ENCODE results near the gene CASP6. TPM values are rescaled to one million over a fixed set of nuclear protein-coding genes. Genes with fewer than 3 reads are reported as not detected.

Gene CASP6
- total and polyA plus RNA-seq, 2 of the 8 experiments (the other 6 are each of a cell fraction or from before 2014, with no cell fraction given), result 29.5 to 35.1 TPM

- TF ChIP-seq BRCA1 (IDR thresholded peaks at IDR 0.05; ENCODE audit: low read depth, low read length), result no peak
- no peak for TF ChIP-seq POLR2A (IDR thresholded peaks at IDR 0.05; ENCODE audit: control extremely low read depth in 1 of 2, low read depth in 2 of 2, low read length in 2 of 2)
Measured at GRCh38 chr4:109690690-109691410, 12.4 kb downstream of the CASP6 start (continued).
